CD14-positive monocyte (primary cell): ENCODE results near the gene STOX2. TPM values are rescaled to one million over a fixed set of nuclear protein-coding genes. Genes with fewer than 3 reads are reported as not detected.

Experiments used
- DNase-seq, 3 donors: peaks; one replicate each; pipeline ENCODE4 v3.0.0-alpha.2; 2011 to 2022
- H2AFZ ChIP-seq: 2 replicates; pipeline ENCODE4 v1.6.0; 2012; ENCODE audit warnings: mild to moderate bottlenecking, low read depth, low read length, inconsistent platforms; ENCODE audit not compliant: insufficient read depth, poor library complexity, severe bottlenecking
- H3K27ac ChIP-seq, 2 donors: 1 replicate in 1 of 2; 2 replicates in 1 of 2; pipeline ENCODE4 v1.5.1; 2012 to 2013; ENCODE audit warnings: low read length in 2 of 2, control low read depth in 1 of 2, inconsistent platforms in 1 of 2, low read depth in 1 of 2, mild to moderate bottlenecking in 1 of 2
- H3K27me3 ChIP-seq, 2 donors: one replicate each; pipeline versions ENCODE4 v1.6.0 to v1.6.1; 2011 to 2013; ENCODE audit warnings: low read length in 2 of 2; ENCODE audit not compliant: control insufficient read depth in 2 of 2, insufficient read depth in 2 of 2
- H3K36me3 ChIP-seq, 2 donors: replicated peaks in 1 of 2; 1 replicate in 1 of 2; 2 replicates in 1 of 2; pipeline versions ENCODE4 v1.5.1 to v1.6.1; 2012 to 2013; ENCODE audit warnings: low read length in 2 of 2, control low read depth in 1 of 2, inconsistent platforms in 1 of 2, mild to moderate bottlenecking in 1 of 2; ENCODE audit not compliant: insufficient read depth in 2 of 2, control insufficient read depth in 1 of 2
- H3K4me1 ChIP-seq, 2 donors: 1 replicate in 1 of 2; 2 replicates in 1 of 2; pipeline versions ENCODE4 v1.5.1 to v1.6.1; 2012 to 2013; ENCODE audit warnings: low read length in 2 of 2, control low read depth in 1 of 2, inconsistent platforms in 1 of 2, mild to moderate bottlenecking in 1 of 2, moderate library complexity in 1 of 2; ENCODE audit not compliant: insufficient read depth in 2 of 2, control insufficient read depth in 1 of 2
- H3K4me2 ChIP-seq: replicated peaks from 2 replicates; pipeline ENCODE3; 2012; ENCODE audit warnings: low read length, moderate library complexity, mild to moderate bottlenecking; ENCODE audit not compliant: poor library complexity, severe bottlenecking; ENCODE audit errors: extremely low read depth
- H3K4me3 ChIP-seq, 3 experiments: fragments of 200-600 bp in 1 of 3; sonication (generic) in 1 of 3; replicated peaks in 1 of 3; 1 replicate in 2 of 3; 2 replicates in 1 of 3; pipeline ENCODE4 v1.5.1; 2011 to 2013; ENCODE audit warnings: low read length in 3 of 3, mild to moderate bottlenecking in 3 of 3, control low read depth in 2 of 3, low read depth in 2 of 3, inconsistent platforms in 1 of 3, moderate library complexity in 1 of 3
- H3K79me2 ChIP-seq: 2 replicates; pipeline ENCODE4 v1.6.0; 2012; ENCODE audit warnings: mild to moderate bottlenecking, control low read depth, inconsistent platforms, low read length, moderate library complexity; ENCODE audit not compliant: insufficient read depth
- H3K9ac ChIP-seq: 2 replicates; pipeline ENCODE4 v1.6.0; 2017; ENCODE audit warnings: low read length, mild to moderate bottlenecking; ENCODE audit not compliant: insufficient read depth, poor library complexity, severe bottlenecking
- H3K9me3 ChIP-seq, 2 donors: replicated peaks in 1 of 2; 1 replicate in 1 of 2; 2 replicates in 1 of 2; pipeline versions ENCODE4 v1.5.1 to v1.6.1; 2012 to 2013; ENCODE audit warnings: low read length in 2 of 2, control low read depth in 1 of 2; ENCODE audit not compliant: control insufficient read depth in 1 of 2, insufficient read depth in 1 of 2
- H4K20me1 ChIP-seq: 2 replicates; pipeline ENCODE4 v1.6.0; 2012; ENCODE audit warnings: mild to moderate bottlenecking, low read length, control low read depth, moderate library complexity; ENCODE audit not compliant: insufficient read depth
- H3K27ac Mint-ChIP-seq, 7 donors: one replicate each; pipeline ENCODE4 v1.8.0; 2020; ENCODE audit warnings: mild to moderate bottlenecking in 7 of 7, mixed read lengths in 7 of 7, moderate library complexity in 6 of 7, inconsistent platforms in 2 of 7
- H3K27me3 Mint-ChIP-seq, 3 donors: one replicate each; pipeline ENCODE4 v1.8.0; 2021 to 2022; ENCODE audit warnings: low read depth in 3 of 3, mild to moderate bottlenecking in 3 of 3, mixed read lengths in 3 of 3, moderate library complexity in 3 of 3, inconsistent platforms in 1 of 3
- H3K36me3 Mint-ChIP-seq, 2 donors: one replicate each; pipeline ENCODE4 v1.8.0; 2020; ENCODE audit warnings: mixed read lengths in 2 of 2, inconsistent platforms in 1 of 2, mild to moderate bottlenecking in 1 of 2
- H3K4me1 Mint-ChIP-seq: one replicate; pipeline ENCODE4 v1.8.0; 2020; ENCODE audit warnings: mild to moderate bottlenecking, mixed read lengths
- H3K4me3 Mint-ChIP-seq, 2 donors: one replicate each; pipeline ENCODE4 v1.8.0; 2020; ENCODE audit warnings: mild to moderate bottlenecking in 2 of 2, mixed read lengths in 2 of 2, moderate library complexity in 1 of 2
- H3K9me3 Mint-ChIP-seq, 7 donors: one replicate each; pipeline ENCODE4 v1.8.0; 2020 to 2022; ENCODE audit warnings: mixed read lengths in 7 of 7, mild to moderate bottlenecking in 6 of 7, moderate library complexity in 6 of 7, inconsistent platforms in 2 of 7
- WGBS: methylation state at CpG from one replicate; pipeline ENCODE4 v1.1.5; 2013; ENCODE audit warnings: missing lambda C conversion rate; ENCODE audit not compliant: insufficient coverage; 5-methylcytosine and 5-hydroxymethylcytosine counted together
- intact Hi-C, 2 donors: fragments of 100-400 bp; cut with micrococcal nuclease; formaldehyde crosslinking; loops; one replicate each; pipeline versions ENCODE4 v1.15.0 to v1.15.1; 2023
- polyA plus RNA-seq, 3 donors: library from polyadenylated mRNA; depleted of rRNA in 1 of 3; unstranded in 2 of 3; stranded (reverse) in 1 of 3; fragments of 300-500 nt in 2 of 3; fragments of >200 nt in 1 of 3; fragmentation: Illumina TruSeq in 2 of 3; gene quantifications; 1 replicate in 2 of 3; 2 replicates in 1 of 3; pipeline ENCODE4 v1.2.3, GENCODE V29; 2012 to 2021
- TF ChIP-seq, protein P1 (sequence below): fragments of 200-600 bp; IDR thresholded peaks from one replicate; pipeline ENCODE4 v1.8.0; 2022; ENCODE audit warnings: antibody characterized with exemption, mild to moderate bottlenecking

Gene STOX2
- polyA plus RNA-seq, 3 donors, result 0.01 TPM; not detected in 2

DNA sequence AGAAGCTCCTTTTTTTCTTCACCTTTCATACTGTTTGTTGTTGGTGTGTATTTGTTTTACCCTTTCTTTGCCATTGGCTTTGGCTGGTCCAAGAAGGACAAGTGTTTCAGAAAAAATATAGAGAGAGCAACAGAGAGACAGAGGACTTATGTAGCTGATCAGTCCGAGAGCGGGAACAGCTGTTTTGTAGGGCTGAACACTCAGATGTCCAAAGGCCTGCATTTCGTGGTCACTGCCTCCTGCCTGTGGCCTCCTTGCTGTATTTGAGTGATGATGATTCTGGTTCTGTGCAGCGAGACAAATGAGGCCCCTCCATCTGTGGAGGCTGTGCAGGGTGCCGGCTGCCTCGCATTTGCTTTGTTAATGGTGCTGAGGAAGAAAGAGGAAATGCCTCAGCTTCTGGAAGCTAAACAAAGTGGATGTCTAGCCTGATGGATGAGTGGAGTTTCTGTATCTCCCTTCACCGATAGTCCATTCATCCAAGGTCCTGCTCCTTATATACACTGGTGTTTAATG lies 19.8 kb upstream of the STOX2 start:
- Histone ChIP-seq H2AFZ (no peak overlapping the region), H3K9ac (no peak overlapping the region), H3K27me3 (no peaks in the 10 kb centered on the region), H4K20me1 (no peaks in the 10 kb centered on the region), H3K4me2 (no peak overlapping the region), H3K9me3 (no peaks in the 10 kb centered on the region), H3K4me1 (no peaks in the 10 kb centered on the region), H3K36me3 (no peaks in the 10 kb centered on the region), H3K27ac (no peak overlapping the region), H3K79me2 (no peaks in the 10 kb centered on the region), H3K4me3 (no peak overlapping the region)
- intact Hi-C loops, result no loop called here
- TF ChIP-seq, protein P1, sequence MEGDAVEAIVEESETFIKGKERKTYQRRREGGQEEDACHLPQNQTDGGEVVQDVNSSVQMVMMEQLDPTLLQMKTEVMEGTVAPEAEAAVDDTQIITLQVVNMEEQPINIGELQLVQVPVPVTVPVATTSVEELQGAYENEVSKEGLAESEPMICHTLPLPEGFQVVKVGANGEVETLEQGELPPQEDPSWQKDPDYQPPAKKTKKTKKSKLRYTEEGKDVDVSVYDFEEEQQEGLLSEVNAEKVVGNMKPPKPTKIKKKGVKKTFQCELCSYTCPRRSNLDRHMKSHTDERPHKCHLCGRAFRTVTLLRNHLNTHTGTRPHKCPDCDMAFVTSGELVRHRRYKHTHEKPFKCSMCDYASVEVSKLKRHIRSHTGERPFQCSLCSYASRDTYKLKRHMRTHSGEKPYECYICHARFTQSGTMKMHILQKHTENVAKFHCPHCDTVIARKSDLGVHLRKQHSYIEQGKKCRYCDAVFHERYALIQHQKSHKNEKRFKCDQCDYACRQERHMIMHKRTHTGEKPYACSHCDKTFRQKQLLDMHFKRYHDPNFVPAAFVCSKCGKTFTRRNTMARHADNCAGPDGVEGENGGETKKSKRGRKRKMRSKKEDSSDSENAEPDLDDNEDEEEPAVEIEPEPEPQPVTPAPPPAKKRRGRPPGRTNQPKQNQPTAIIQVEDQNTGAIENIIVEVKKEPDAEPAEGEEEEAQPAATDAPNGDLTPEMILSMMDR, result no peak
- WGBS, result 85% methylated on average over 3 of the region's 7 CpGs
- Mint-ChIP-seq H3K27ac (no peak overlapping the region), H3K4me1 (no peaks in the 10 kb centered on the region), H3K27me3 (peaks cover 0 to 2% (median 1%) of the 10 kb centered on the region in 3 donors), H3K9me3 (peaks cover 0 to under 1% (median 0%) of the 10 kb centered on the region in 7 donors), H3K36me3 (no peaks in the 10 kb centered on the region), H3K4me3 (no peak overlapping the region)
- DNase-seq, result no peak

DNA sequence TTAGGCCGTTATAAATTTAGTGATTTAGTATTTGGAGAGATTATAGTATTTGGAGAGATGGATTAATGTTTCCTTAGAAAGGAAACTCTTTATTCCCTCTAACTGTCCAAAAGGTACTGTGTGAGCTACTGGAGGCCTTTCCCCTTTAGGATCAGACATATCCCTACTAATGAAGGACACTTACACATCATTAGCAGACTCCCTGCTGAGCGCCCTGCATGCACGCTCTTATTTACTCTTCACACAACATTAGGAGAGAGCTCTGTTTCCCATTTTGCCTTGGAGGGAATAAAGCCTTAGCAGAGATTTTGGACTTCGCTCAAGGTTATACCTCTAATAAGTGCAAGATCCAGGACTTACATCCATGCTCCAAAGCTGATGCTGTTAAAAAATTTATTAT lies 17.8 kb upstream of the STOX2 start:
- H3K36me3 Mint-ChIP-seq, result no peaks in the 10 kb centered on the region
- no peak for DNase-seq
- no peak overlapping the region for H3K4me2 ChIP-seq
- no peak overlapping the region for H3K4me3 ChIP-seq
- H3K27me3 Mint-ChIP-seq, result peaks cover 0 to 3% (median 1%) of the 10 kb centered on the region in 3 donors
- H3K27ac Mint-ChIP-seq, result no peak overlapping the region
- H3K9me3 Mint-ChIP-seq, result peaks cover 0 to 3% (median 0%) of the 10 kb centered on the region in 7 donors
- no peaks in the 10 kb centered on the region for H3K27me3 ChIP-seq
- no peaks in the 10 kb centered on the region for H3K36me3 ChIP-seq
- H3K9ac ChIP-seq, result no peak overlapping the region
- no peaks in the 10 kb centered on the region for H4K20me1 ChIP-seq
- no peaks in the 10 kb centered on the region for H3K4me1 ChIP-seq
- H2AFZ ChIP-seq, result no peak overlapping the region
- intact Hi-C loops, result no loop called here
- TF ChIP-seq, protein P1, result no peak
- no peaks in the 10 kb centered on the region for H3K4me1 Mint-ChIP-seq
- WGBS, result no CpG with 5 or more reads among the region's 4 CpGs
- H3K79me2 ChIP-seq, result no peaks in the 10 kb centered on the region
- no peaks in the 10 kb centered on the region for H3K9me3 ChIP-seq
- no peak overlapping the region for H3K27ac ChIP-seq
- no peak overlapping the region for H3K4me3 Mint-ChIP-seq
